Measurements from ENCODE around the gene NFYC.

DNA sequence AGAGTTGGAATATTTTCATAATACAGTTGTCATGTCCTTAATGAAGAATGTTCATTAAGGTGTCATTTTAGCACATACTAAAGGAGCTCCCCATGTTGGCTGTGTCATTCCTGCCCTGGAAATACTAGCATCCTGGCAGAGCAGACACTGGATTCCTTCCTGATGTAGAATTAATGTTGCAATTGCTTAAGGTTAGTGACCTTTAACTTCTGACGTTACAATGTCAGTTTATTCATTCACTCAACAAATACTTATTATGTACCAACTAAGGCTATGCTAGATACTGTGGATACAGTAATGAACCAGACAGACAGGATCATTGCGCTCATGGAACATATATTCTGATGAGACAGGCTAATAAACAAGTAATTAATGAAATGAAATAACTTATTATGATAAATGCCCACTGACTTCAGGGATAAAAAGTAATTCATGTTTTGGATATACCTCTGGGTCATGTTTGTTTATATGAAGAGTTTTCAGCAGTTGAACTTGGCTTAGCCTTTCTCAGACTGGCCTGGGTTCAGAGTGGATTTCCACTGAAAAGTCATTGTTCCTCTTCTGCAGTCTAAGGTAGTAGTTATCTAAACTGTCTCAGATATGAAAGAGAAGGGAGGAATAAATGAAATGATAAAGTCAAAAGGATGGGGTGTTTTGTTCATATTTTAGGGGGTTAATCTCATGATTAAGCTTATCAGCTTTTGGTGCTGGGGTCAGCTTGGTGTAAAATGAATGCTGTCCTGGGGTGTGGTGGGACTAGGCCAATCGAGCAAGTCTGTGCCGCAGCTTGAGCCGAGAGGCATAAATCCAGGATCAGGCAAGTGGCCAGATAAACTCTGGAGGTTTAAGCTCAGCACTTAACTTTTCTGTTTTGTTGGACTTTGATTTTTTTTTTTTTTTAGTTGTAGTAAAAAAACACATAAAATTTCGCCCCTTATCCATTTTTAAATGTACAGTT, 48.8 kb downstream of the NFYC start:
- TF ChIP-seq, protein P1, sequence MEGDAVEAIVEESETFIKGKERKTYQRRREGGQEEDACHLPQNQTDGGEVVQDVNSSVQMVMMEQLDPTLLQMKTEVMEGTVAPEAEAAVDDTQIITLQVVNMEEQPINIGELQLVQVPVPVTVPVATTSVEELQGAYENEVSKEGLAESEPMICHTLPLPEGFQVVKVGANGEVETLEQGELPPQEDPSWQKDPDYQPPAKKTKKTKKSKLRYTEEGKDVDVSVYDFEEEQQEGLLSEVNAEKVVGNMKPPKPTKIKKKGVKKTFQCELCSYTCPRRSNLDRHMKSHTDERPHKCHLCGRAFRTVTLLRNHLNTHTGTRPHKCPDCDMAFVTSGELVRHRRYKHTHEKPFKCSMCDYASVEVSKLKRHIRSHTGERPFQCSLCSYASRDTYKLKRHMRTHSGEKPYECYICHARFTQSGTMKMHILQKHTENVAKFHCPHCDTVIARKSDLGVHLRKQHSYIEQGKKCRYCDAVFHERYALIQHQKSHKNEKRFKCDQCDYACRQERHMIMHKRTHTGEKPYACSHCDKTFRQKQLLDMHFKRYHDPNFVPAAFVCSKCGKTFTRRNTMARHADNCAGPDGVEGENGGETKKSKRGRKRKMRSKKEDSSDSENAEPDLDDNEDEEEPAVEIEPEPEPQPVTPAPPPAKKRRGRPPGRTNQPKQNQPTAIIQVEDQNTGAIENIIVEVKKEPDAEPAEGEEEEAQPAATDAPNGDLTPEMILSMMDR (IDR thresholded peaks at IDR 0.05; ENCODE audit: insufficient read depth, low read depth, low read length): no peak
- no peak for TF ChIP-seq EZH2 (IDR thresholded peaks at IDR 0.05; ENCODE audit: insufficient read depth, low read length)

Data from astrocyte (in vitro differentiated cells and primary cell).